Colonic mucosa (tissue), 4 donors: ENCODE results near the gene EPN2. TPM values are rescaled to one million over a fixed set of nuclear protein-coding genes. Genes with fewer than 3 reads are reported as not detected.
"Not testable (repeated sequence)": the region's sequence is repeated elsewhere in the genome, so short reads cannot be mapped to it uniquely, and the experiment has no call there.

Experiments
- DNase-seq: peaks from one replicate; pipeline ENCODE4 v3.0.0-alpha.2; 2020
- H3K27ac ChIP-seq: fragments of 200-600 bp; one replicate; pipeline ENCODE4 v1.8.0; 2021
- H3K27me3 ChIP-seq: fragments of 200-600 bp; one replicate; pipeline ENCODE4 v1.8.0; 2021
- H3K36me3 ChIP-seq: fragments of 200-600 bp; one replicate; pipeline ENCODE4 v1.8.0; 2021
- H3K4me1 ChIP-seq: fragments of 200-600 bp; one replicate; pipeline ENCODE4 v1.8.0; 2021; ENCODE audit warnings: mild to moderate bottlenecking
- H3K4me3 ChIP-seq: fragments of 200-600 bp; one replicate; pipeline ENCODE4 v1.8.0; 2021
- H3K9ac ChIP-seq, 2 donors: one replicate each; pipeline ENCODE4 v1.7.0; 2013; ENCODE audit warnings: control low read depth in 2 of 2, low read depth in 2 of 2, low read length in 2 of 2
- H3K9me3 ChIP-seq: fragments of 200-600 bp; one replicate; pipeline ENCODE4 v1.8.0; 2021
- CTCF ChIP-seq: fragments of 200-600 bp; IDR thresholded peaks from one replicate; pipeline ENCODE4 v1.8.0; 2022; ENCODE audit warnings: antibody characterized with exemption, mild to moderate bottlenecking
- intact Hi-C: fragments of 100-400 bp; cut with DNase I; formaldehyde crosslinking; loops from one replicate; pipeline ENCODE4 v1.14.1; 2022
- total RNA-seq, 2 donors: library from RNA; stranded (reverse); fragmentation: NEBNext Ultra II Directional in 1 of 2; extraction: Animal tissue kit (Norgen Biotek cat#: 25700) in 1 of 2; gene quantifications; one replicate each; pipeline ENCODE4 v1.2.1, GENCODE V29; 2021
- donor health status: healthy.
- donor health status: DM: no; HTN: no; CAD: no.
- donor health status: DM: no; HTN: no; CAD: no.

EPN2 gene
- total RNA-seq, 2 donors from 2014 or later, result 34.7 to 36.3 TPM

- no peak overlapping the region for H3K27ac ChIP-seq
- DNase-seq, result no peak
- no peak overlapping the region for H3K9ac ChIP-seq
- no peaks in the 10 kb centered on the region for H3K4me1 ChIP-seq
- no peak overlapping the region for H3K4me3 ChIP-seq
- H3K9me3 ChIP-seq, result no peaks in the 10 kb centered on the region
- no peak for TF ChIP-seq CTCF
- intact Hi-C loops, result no loop called here
- no peaks in the 10 kb centered on the region for H3K36me3 ChIP-seq
- H3K27me3 ChIP-seq, result no peaks in the 10 kb centered on the region
Observed at GRCh38 chr17:19347323-19348080, 110.3 kb downstream of the EPN2 start.

DNA sequence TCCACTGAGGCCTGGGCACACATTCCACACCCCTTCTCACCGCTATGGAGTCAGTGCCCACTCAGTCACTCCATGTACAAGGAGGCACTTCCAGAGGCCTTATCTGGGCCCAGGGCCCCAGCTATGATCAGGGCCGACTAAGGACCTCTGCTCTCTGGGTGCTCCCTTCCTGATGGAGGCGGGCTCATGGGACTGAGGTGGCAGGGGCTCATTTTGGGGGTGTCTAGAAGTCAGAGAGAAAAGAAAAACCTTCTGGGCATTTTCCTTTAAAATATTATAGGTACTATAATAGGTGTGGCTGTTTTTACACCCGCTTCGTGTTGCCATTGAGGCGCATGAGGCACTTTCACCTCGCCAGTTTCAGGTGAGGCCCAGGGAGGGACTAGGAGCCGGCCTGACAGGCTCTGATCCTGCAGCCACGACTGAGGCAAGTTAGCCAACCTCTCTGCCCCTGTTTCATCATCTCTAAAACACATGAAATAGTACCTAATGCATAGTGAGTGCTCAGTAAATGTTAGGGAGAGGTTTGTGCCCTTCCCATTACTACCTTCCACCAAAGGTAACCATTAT is 111.0 kb downstream of the EPN2 start:
- H3K4me3 ChIP-seq, result no peak overlapping the region
- intact Hi-C loops, result no loop called here
- TF ChIP-seq CTCF, result no peak
- H3K27me3 ChIP-seq, result no peaks in the 10 kb centered on the region
- H3K4me1 ChIP-seq, result no peaks in the 10 kb centered on the region
- no peak overlapping the region for H3K9ac ChIP-seq
- DNase-seq, result peak; percentile 25
- H3K27ac ChIP-seq, result no peak overlapping the region
- H3K9me3 ChIP-seq, result no peaks in the 10 kb centered on the region
- H3K36me3 ChIP-seq, result no peaks in the 10 kb centered on the region

- Histone ChIP-seq H3K27me3 (no peaks in the 10 kb centered on the region), H3K9me3 (no peaks in the 10 kb centered on the region), H3K9ac (no peak overlapping the region), H3K4me1 (no peaks in the 10 kb centered on the region), H3K36me3 (no peaks in the 10 kb centered on the region), H3K4me3 (no peak overlapping the region), H3K27ac (no peak overlapping the region)
- TF ChIP-seq CTCF, result no peak
- DNase-seq, result no peak
- intact Hi-C loops, result no loop called here
Observed at GRCh38 chr17:19348806-19349205, 111.6 kb downstream of the EPN2 start.

GRCh38 chr17:19353401-19353800 is 116.2 kb downstream of the EPN2 start:
- H3K9me3 ChIP-seq, H3K4me1 ChIP-seq, H3K4me3 ChIP-seq, intact Hi-C loops, H3K36me3 ChIP-seq, H3K27me3 ChIP-seq, H3K9ac ChIP-seq, H3K27ac ChIP-seq, DNase-seq: not testable (repeated sequence)

GRCh38 chr17:19354748-19355147 is 117.6 kb downstream of the EPN2 start:
- Histone ChIP-seq H3K36me3 (no peaks in the 10 kb centered on the region), H3K9me3 (no peaks in the 10 kb centered on the region), H3K4me1 (no peaks in the 10 kb centered on the region), H3K27ac (no peak overlapping the region), H3K4me3 (no peak overlapping the region), H3K27me3 (no peaks in the 10 kb centered on the region), H3K9ac (no peak overlapping the region)
- no peak for DNase-seq
- intact Hi-C loops, result no loop called here
- no peak for TF ChIP-seq CTCF

DNA sequence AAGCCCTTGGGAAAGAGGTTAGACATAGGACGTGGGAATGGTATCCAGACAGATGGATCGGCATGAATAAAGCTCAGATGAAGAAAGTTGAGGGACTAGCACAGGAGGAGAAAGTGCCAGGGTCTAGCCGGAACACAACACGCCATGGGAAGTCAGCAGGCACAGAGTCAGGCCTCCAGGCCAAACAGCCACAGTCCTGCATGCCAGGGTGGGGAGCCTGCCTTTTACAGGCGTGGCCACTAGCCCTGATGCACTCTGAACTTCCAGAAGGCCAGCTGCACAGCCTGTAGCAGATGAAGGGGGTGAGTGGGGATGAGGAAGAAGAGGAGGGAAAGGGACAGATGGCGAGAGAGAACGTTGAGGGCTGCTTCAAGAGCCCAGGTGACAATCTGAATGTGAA is 120.2 kb downstream of the EPN2 start:
- Histone ChIP-seq H3K9ac (no peak overlapping the region), H3K27ac (no peak overlapping the region), H3K4me3 (no peak overlapping the region), H3K4me1 (no peaks in the 10 kb centered on the region), H3K9me3 (no peaks in the 10 kb centered on the region), H3K27me3 (no peaks in the 10 kb centered on the region), H3K36me3 (no peaks in the 10 kb centered on the region)
- TF ChIP-seq CTCF, result no peak
- DNase-seq, result no peak
- intact Hi-C loops, result no loop called here
